IPS DF 6.9 (cell line): ENCODE data around the gene CSTA.

Source experiments
- DNase-seq: peaks from one replicate; pipeline ENCODE4 v3.0.0-alpha.2; 2013; ENCODE audit warnings: low read depth, low spot score
- H3K27ac ChIP-seq: one replicate; pipeline ENCODE4 v1.5.1; 2013; ENCODE audit warnings: low read length, control low read depth
- H3K27me3 ChIP-seq: 2 replicates; pipeline ENCODE4 v1.6.1; 2013; ENCODE audit warnings: mild to moderate bottlenecking, low read length; ENCODE audit not compliant: control insufficient read depth, insufficient read depth
- H3K36me3 ChIP-seq: 2 replicates; pipeline ENCODE4 v1.6.1; 2013; ENCODE audit warnings: low read length; ENCODE audit not compliant: control insufficient read depth, insufficient read depth
- H3K4me1 ChIP-seq: 2 replicates; pipeline ENCODE4 v1.6.1; 2013; ENCODE audit warnings: low read length; ENCODE audit not compliant: control insufficient read depth, insufficient read depth
- H3K4me3 ChIP-seq: 2 replicates; pipeline ENCODE4 v1.5.1; 2013; ENCODE audit warnings: mild to moderate bottlenecking, low read length
- H3K9me3 ChIP-seq: 2 replicates; pipeline ENCODE4 v1.6.1; 2013; ENCODE audit warnings: low read length, inconsistent platforms; ENCODE audit not compliant: control insufficient read depth, insufficient read depth
- WGBS: extraction: QIAGEN DNeasy Blood & Tissue Kit; methylation state at CpG from one replicate; pipeline ENCODE4 v1.1.7; 2013; ENCODE audit warnings: mixed read lengths, missing lambda C conversion rate; ENCODE audit not compliant: insufficient read length, insufficient coverage; 5-methylcytosine and 5-hydroxymethylcytosine counted together

CSTA gene

GRCh38 chr3:122324871-122325323, at the start of gene CSTA:
CSTA (plus strand) TSS chr3:122325248; CDS start chr3:122325293, 45 bp downstream.
- H3K4me1 ChIP-seq, result no peaks in the 10 kb centered on the region
- H3K27ac ChIP-seq, result no peak within 1 kb of the TSS
- no peak for DNase-seq
- no peaks in the 10 kb centered on the region for H3K9me3 ChIP-seq
- no peaks in the 10 kb centered on the region for H3K27me3 ChIP-seq
- no CpG with 5 or more reads among the region's 6 CpGs for WGBS
- H3K4me3 ChIP-seq, result no peak within 1 kb of the TSS
- H3K36me3 ChIP-seq, result no peaks in the 10 kb centered on the region

- Histone ChIP-seq H3K27me3 (no peaks in the 10 kb centered on the region), H3K4me3 (no peak overlapping the region), H3K36me3 (no peaks in the 10 kb centered on the region), H3K27ac (no peak overlapping the region), H3K4me1 (no peaks in the 10 kb centered on the region; the same call in 1 of the 2 replicates), H3K9me3 (no peaks in the 10 kb centered on the region)
- DNase-seq, result no peak
- no CpG with 5 or more reads among the region's 3 CpGs for WGBS
These were observed 43.2 kb upstream of the CSTA start for GRCh38 chr3:122281891-122282290.

GRCh38 chr3:122283796-122284445, 41.1 kb upstream of the CSTA start:
- Histone ChIP-seq H3K4me1 (no peaks in the 10 kb centered on the region; the same call in 1 of the 2 replicates), H3K27me3 (no peaks in the 10 kb centered on the region), H3K4me3 (no peak overlapping the region), H3K27ac (no peak overlapping the region), H3K9me3 (no peaks in the 10 kb centered on the region), H3K36me3 (no peaks in the 10 kb centered on the region)
- no CpG with 5 or more reads among the region's 22 CpGs for WGBS
- no peak for DNase-seq

- H3K4me3 ChIP-seq, result no peak overlapping the region
- H3K36me3 ChIP-seq, result no peaks in the 10 kb centered on the region
- no CpG with 5 or more reads among the region's 20 CpGs for WGBS
- no peak for DNase-seq
- no peaks in the 10 kb centered on the region for H3K27me3 ChIP-seq
- H3K9me3 ChIP-seq, result no peaks in the 10 kb centered on the region
- H3K27ac ChIP-seq, result no peak overlapping the region
- H3K4me1 ChIP-seq, result no peaks in the 10 kb centered on the region; the same call in 1 of the 2 replicates
These were observed 40.6 kb upstream of the CSTA start for GRCh38 chr3:122284486-122284885.

GRCh38 chr3:122294359-122294758, 30.7 kb upstream of the CSTA start:
- Histone ChIP-seq H3K27me3 (no peaks in the 10 kb centered on the region), H3K4me1 (no peaks in the 10 kb centered on the region), H3K36me3 (no peaks in the 10 kb centered on the region), H3K9me3 (no peaks in the 10 kb centered on the region), H3K4me3 (no peak overlapping the region), H3K27ac (no peak overlapping the region)
- WGBS, result no CpG with 5 or more reads among the region's 6 CpGs
- DNase-seq, result no peak

GRCh38 chr3:122295266-122296062, 29.6 kb upstream of the CSTA start:
- Histone ChIP-seq H3K36me3 (no peaks in the 10 kb centered on the region), H3K27ac (no peak overlapping the region), H3K27me3 (no peaks in the 10 kb centered on the region), H3K4me3 (no peak overlapping the region), H3K4me1 (no peaks in the 10 kb centered on the region), H3K9me3 (no peaks in the 10 kb centered on the region)
- DNase-seq, result no peak
- WGBS, result no CpG with 5 or more reads among the region's 5 CpGs

- no peak overlapping the region for H3K27ac ChIP-seq
- no peak overlapping the region for H3K4me3 ChIP-seq
- WGBS, result no CpG with 5 or more reads among the region's 2 CpGs
- no peak for DNase-seq
- H3K9me3 ChIP-seq, result no peaks in the 10 kb centered on the region
- no peaks in the 10 kb centered on the region for H3K36me3 ChIP-seq
- H3K4me1 ChIP-seq, result no peaks in the 10 kb centered on the region
- H3K27me3 ChIP-seq, result no peaks in the 10 kb centered on the region
These were observed 26.8 kb upstream of the CSTA start for GRCh38 chr3:122298239-122298638.

- no peak overlapping the region for H3K4me3 ChIP-seq
- no peaks in the 10 kb centered on the region for H3K4me1 ChIP-seq
- no peak overlapping the region for H3K27ac ChIP-seq
- no peak for DNase-seq
- H3K27me3 ChIP-seq, result no peaks in the 10 kb centered on the region
- no peaks in the 10 kb centered on the region for H3K9me3 ChIP-seq
- no peaks in the 10 kb centered on the region for H3K36me3 ChIP-seq
These were observed 25.8 kb upstream of the CSTA start for GRCh38 chr3:122299215-122299614.

- no peak overlapping the region for H3K4me3 ChIP-seq
- H3K27me3 ChIP-seq, result no peaks in the 10 kb centered on the region
- no peaks in the 10 kb centered on the region for H3K4me1 ChIP-seq
- H3K27ac ChIP-seq, result no peak overlapping the region
- WGBS, result no CpG with 5 or more reads among the region's 12 CpGs
- DNase-seq, result peak; percentile 25
- H3K36me3 ChIP-seq, result no peaks in the 10 kb centered on the region
- H3K9me3 ChIP-seq, result no peaks in the 10 kb centered on the region
These were observed 25.1 kb upstream of the CSTA start for GRCh38 chr3:122299872-122300460.

- DNase-seq, result no peak
- Histone ChIP-seq H3K27ac (no peak overlapping the region), H3K4me3 (no peak overlapping the region), H3K9me3 (no peaks in the 10 kb centered on the region), H3K36me3 (no peaks in the 10 kb centered on the region), H3K27me3 (no peaks in the 10 kb centered on the region), H3K4me1 (no peaks in the 10 kb centered on the region)
These were observed 24.0 kb upstream of the CSTA start for GRCh38 chr3:122301063-122301462.
